Cortex of kidney (tissue), 1 donor: ENCODE data around the gene CHST1.

ENCODE experiments used
- DNase-seq: peaks from one replicate; lab custom pipeline; 2025; lab: John Stamatoyannopoulos, UW

Gene CHST1

DNA sequence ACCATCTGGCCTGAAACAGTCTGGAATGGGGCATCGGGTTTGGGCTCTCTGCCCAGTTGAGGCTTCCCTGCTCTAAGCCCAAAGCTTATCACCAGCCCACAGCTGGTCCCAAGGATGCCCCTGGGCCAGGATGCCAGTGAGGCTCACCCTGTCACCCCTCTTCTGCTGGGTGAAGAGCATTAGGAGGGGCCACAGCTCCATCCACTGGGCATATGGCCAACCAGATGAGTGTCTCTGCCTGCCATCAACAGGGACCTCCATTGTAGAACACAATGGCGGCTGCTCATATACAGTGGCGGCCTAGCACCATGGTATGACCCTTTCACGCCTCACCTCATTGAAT is 5.6 kb downstream of the CHST1 start:
- no peak for DNase-seq

DNA sequence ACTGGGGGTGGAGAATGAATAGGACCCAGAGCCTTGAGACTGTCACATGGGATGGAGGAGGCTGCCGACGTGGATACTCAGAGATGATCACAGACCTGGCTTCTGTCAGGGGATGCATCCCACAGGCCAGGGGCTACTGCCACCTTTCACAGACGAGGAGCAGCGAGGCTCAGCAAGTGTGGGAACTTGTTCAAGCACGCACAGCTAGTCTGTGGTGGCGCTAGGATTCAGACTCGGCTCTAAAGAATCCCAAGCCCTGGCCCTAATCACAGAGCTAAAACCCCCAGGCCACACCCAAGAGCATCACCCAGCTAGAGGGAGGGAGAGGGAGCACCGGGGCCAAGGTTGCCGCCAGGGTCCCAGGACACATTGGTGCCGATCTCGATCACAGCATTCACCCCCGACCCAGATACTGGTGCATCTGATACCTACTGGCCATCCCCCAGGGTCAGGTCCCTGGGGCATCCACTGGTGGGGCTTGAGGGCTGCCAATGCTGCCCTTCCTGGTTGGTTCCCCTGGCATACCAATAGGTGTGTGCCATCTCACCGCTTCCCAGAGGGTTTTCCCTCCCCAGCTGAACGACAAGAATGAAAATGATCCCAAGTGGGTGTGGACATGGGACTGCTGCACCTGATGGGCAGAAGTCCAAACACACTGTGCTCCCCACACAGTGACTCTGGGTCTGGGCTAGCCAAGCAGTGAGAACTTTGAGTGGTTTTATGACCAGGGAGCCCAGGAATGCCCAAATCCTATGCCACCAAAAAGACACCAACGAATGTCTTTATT is 6.2 kb downstream of the CHST1 start:
- DNase-seq = no peak

DNA sequence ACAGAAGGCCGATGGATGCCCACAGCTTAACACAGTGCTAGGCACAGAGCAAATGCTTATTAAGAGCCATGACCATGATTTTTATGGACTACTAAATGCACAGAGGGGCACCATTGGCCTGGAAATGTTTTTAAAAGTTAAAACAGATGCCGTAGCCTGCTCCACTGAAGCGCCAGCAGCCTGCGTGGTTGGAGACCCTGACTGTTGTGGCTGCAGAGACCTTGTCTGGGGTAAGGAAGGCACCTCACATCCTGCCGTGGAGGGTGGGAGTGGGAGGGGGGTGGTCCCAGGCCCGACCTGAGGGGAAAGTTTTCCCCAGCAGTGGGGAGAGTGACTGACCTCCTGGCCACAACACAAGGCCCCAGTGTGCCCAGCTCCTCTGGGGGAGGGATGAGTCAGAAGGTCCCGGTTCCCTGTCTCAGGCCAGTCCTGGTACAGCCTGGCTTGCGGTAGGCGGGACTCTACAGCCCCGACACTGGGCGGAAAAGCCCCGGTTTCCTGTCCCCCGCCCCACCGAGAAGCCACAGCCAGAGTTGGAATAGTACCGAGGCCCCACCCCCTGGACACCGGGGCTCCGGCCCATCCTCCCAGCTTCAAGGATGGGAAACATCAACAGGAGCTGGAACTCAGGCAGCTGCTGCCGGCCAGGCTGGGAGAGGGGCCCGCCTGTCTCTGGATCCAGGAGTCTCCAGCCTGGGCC is 7.0 kb downstream of the CHST1 start:
- DNase-seq = no peak

DNA sequence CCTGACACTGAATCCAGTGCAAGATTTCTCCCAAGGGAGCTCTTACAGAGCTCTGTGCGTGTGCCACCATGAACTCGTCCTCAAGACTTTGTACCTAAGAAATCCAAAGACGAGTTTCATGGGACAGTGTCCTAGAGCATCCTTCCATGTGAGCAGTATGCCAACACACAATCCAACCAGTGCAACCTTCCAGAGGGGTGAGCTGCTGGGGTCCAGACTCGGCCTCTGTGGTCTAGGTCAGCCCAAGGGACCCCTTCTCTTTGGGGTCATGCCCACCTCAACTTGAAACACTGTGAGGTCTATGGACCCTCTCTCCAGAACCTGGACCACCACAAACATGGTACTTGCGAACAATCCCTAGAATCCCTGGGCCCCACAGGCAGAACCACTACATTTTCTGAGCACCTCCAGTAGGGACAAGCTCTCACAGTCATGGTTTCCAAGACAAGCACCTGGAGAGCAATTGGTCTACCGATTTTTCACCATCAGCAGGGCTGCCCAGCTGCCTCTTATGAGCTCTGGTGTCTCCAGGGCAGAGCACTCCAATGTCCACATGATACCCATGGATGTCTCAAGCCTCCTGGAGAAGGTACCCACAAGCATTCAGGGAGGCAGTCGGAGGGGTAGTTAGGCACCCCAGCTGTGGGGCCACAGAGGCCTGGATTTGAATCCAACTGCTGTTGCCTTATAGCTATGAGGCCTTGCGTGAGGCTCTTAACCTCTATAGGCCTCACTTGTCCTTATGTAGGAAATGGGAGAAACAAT is 7.7 kb downstream of the CHST1 start:
- no peak for DNase-seq

DNA sequence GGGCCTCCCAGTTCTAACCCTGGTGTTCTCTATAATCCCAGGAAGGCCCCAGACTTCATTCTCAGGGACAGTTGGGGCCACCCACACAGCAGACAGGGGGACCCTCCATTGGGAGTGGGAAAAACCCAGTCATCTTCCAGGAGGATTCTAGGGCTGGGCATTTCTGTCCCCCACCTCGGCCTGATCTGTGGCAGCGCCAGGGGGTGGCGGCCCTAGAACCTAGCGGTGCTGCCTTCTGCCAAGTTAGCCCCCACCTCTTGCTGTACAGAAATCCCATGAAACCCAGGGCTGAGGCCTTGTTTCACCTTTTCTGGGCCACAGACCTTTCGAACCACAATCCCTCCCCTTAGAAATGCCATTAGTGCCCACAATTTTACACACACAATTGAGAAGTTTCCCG is 9.6 kb downstream of the CHST1 start:
- no peak for DNase-seq

DNA sequence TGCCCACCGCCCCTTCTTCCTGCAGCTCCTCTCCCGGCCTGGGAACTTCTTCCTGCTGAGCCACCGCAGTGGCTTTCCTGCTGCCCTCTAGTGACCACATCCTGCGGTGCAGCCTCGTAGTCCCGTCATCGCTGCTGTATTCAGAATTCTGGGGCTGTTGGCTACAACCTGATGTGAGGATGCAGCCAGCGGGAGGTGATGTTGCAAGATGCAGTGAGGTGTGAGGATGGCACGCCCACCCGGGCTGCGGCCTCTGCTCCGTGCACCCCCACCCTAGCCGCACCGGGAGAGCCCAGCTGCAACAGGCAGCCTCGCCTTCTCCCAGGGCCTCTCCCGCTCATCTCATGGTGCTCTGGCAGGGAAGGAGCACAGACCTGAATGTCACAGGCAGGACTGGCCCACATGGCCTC is 10.1 kb downstream of the CHST1 start:
- no peak for DNase-seq

DNA sequence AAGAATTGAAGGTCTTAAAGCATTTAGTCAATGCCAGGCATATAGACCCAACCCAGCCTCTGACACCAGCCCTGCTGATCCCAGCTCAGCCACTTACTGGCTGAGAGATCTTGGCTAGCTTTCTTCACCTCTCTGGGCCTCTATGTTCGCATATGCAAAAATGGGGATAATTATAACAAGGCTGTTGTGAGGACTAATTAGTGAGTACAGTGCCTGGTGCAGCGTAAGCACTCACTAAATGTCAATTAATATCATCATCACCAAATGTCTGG is 10.5 kb downstream of the CHST1 start:
- no peak for DNase-seq

DNA sequence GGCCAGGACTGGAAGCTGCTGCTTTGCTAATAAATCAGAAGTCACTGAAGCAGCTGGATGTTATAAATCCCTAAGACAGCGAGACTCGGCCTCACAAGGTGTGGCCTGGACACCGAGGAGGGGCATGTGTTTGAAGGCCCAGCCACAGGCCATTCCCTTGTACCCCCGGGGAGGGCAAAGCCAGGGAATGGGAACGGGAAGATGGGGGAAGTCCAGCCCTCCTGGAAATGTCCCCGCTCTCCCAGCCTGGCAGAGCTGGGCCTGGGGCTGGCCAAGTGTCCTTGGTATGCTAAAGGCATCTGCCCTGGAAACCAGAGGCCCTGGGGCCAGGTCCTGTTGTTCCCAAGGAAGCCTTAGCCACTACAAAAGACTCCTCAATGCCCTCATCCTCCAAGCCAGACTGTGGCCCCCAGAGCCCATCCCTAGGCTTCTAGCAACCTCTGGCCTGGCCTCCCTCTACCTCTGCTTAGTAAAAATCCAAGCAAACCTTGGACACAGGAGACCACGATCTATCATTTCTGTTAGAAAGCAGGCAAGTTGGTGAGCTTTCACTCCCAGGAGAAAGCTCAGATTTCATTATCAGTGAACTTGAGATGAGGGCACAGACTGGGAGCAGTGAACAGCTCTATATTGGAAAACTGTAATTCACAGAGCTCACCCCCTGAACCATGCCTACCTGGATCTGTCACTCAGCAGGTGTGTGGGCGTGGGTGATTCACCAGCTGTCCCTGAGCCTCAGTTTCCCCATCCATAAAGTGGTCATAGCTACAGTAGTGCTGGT is 11.0 kb downstream of the CHST1 start:
- DNase-seq = no peak

DNA sequence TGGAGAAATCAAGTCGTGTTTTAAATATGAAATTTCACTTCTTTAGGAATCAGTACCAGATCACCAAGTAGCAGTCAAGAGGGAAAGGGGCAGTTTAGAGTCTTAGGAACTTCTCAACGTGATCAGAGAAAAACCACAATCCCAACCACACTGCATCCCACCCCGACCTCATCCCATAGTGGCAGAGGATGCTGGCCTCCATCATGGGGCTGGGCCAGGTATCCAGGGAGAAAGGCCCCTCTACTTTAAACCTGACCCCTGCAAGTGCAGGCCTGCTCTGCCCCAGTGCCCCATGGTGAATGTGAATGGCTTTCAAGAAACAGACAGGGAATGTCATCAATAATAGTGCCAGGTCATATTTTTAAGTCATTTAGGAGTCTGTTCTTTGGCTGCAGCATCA is 12.1 kb downstream of the CHST1 start:
- DNase-seq = no peak

DNA sequence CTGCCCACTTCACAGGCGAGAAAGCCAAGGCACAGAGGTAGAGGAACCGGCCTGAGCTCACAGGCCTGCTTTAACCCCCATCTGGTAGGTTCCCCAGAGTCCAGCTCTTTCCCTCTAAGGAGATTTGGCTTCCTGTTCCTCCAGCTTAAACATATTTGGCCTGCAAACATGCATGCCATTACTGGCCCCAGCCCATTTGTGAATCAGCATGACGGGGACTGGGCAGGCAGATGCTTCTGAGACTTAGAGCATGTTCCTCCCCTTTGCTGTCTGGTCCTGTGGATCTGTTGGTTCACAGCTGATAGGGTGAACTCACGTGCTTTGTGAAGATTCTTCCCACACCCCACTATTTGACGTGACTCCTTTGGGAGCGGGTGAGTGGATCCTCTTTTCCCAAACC is 12.6 kb downstream of the CHST1 start:
- DNase-seq = no peak

DNA sequence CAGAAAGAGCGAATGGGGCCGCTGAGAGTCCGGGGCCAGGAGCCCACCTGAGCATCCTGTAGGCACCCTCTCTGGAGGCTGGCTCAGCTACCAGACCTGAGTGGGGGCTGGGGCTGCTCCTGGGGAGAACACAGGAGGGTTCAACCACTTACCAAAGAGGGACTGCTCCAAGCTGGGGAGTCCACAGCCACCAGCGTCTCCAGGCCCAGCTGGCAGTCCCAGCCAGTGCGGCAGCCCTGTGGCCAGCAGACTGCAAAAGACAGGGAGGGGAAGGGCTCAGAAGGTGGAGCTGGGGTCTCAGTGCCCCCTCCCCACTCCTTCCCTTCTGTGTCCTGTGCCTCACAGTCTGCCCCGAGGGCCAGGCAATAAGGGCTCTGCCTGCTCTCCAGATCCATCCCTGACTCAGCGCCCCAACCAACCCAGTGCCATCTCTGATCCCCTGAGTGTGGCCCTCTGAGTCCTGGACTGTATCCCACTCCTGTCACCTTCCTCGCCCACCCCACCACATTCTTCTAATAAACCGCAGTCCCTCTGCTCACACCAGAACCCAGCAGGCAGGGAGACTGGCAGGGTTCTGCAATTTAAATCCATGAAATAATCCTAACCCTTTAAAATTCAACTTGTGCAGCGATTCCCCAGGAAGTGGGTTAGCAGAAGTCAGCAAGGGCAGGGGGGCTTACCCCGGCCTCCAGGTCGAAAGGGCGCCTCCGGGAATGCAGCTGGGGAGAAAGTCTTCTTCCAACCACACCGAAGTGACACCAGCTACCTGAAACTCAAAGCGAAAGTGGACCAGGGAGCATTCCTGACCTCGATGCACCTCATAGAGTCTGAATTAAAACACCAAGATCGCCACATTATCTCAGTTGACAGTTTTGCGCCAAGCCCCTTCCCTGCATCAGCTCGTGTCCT is 13.3 kb downstream of the CHST1 start:
- no peak for DNase-seq

DNA sequence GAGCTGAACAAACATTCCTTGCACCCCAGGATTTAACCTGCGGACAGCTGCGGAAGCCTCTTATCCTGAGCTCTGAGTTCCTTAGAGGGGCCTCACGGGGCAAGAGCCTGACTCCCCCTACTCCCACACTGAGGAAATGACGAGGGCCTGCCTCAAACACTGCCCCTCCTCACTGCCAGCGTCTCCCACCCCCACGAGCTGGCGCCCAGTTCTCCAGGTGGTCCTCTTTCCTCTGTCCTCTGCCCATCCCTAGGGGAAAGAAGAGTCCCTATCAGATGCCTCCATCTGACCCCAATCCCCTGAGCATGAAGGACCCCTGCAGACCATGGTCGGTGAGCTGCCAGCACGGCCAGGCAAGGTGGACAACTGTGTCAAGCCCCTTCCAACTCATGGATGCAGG is 14.3 kb downstream of the CHST1 start:
- DNase-seq = no peak

DNA sequence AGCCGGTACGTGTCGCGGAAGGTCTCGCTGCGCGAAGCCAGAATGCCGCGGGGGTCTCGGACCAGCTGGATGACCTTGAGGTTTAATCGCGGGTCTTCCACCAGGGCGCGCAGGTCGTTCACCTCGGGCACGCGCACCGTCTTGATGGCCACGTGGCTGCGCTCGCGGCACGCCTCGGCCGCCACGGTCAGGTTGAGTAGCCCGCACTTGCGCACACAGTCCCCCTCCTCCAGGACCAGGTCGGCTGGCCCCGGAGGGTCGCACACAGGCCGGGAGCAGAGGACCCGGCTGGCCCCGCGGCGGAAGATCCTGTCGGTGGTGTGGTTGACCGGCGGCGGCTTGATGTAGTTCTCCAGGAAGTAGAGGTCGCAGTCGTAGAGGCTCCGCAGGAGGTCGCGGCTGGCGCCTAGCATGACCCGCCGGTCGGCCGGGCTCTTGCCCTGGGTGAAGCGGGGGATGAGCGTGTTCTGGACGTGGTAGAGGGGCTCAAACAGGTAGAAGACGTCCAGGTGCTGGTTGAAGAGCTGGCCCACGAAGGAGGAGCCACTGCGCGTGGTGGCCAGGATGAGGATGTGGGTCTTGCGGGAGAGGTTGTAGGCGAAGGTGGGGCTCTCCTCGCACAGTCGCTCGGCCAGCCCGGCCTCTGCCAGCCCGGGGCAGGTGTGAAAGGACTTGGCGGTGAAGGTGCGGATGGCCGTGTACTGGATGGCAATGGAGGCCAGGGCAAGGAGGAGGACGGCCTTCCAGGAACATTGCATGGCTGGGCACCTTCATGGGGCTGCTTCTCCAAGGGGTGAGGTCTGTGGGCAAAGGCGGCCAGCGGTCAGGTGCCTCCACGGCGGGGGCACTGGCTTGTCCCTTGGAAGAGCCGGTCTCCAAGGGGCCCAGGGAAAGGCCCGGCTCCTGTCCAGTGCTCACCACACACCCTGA is 15.0 kb downstream of the CHST1 start:
- no peak for DNase-seq

DNA sequence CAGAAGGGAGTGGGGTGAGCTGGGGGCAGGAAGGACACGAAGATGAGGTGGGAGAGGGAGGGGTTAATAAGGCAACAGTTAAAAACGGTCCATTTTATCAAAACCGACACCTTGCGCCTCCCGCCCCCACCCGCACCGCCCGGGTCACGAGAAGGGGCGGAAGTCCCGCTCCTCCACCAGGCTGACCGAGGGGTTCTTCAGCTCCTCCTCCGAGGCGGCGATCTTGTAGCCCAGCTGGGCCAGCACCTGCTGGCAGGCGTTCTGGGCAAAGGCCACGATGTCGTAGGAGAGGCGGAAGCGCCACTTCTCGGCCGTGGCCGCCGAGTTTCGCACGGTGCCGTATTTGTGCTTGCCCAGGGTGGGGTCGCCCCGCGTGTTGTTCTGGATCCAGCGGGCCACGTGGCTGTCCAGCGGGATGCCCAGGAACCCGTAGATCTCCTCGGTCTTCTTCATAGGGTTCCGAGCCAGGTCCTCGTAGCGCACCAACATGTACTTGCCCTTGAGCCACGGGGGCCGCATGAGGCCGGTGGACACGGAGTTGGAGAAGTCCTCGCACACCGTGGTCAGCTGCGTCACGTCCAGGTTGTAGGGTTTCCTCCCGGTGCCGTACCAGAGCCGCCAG is 15.8 kb downstream of the CHST1 start:
- no peak for DNase-seq

DNA sequence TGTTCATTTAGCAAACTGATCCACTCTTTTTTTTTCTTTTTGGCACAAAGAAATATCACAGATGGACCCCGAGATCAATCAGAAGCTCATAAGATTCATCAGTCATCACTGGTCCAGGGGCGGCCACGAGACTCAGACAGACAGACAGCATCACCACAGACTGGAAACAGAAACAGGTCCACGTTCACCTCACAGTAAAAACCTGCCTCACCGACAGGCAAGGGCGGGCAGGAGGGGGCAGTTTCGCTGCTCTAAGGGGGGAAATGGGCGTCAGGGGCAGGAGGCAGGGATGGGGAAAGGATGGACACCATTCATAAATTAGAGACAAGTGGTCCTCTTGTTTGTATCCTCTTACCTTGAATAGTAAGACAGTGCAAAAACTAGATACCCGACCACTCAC is 16.5 kb downstream of the CHST1 start:
- DNase-seq = no peak

DNA sequence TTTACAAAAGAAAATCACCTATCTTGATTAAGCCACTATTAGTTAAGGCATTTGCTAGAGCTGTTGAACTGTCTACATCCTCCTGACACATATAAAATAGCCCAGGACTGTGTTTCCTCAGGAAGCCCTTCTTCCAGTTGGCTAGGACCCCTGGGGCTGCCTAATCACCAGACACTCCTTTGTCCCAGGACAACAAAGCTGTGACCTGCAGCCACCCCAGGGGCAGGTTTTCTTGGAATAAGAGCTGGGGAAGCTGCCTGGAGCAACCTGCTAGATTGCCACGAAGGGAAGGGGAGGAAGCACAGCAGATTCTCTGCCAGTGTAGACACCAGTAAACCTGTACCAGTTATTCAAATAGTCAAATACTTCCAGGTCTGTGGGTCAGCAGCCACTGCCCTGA is 17.6 kb downstream of the CHST1 start:
- no peak for DNase-seq

DNA sequence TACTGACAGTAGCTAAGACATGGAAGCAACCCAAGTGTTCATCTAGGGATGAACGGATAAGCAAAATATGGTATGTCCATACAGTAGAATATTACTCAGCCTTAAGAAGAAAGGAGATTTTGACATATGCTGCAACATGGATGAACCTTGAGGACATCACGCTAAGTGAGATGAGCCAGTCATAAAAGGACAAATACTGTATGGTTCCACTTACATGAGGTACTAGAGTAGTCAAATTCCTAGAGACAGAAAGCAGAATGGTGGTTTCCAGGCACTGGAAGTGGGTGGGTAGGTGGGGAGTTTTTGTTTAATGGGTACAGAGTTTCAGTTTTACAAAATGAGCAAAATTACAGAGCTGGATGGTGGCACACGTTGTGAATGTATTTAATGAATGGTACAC is 18.1 kb downstream of the CHST1 start:
- no peak for DNase-seq

DNA sequence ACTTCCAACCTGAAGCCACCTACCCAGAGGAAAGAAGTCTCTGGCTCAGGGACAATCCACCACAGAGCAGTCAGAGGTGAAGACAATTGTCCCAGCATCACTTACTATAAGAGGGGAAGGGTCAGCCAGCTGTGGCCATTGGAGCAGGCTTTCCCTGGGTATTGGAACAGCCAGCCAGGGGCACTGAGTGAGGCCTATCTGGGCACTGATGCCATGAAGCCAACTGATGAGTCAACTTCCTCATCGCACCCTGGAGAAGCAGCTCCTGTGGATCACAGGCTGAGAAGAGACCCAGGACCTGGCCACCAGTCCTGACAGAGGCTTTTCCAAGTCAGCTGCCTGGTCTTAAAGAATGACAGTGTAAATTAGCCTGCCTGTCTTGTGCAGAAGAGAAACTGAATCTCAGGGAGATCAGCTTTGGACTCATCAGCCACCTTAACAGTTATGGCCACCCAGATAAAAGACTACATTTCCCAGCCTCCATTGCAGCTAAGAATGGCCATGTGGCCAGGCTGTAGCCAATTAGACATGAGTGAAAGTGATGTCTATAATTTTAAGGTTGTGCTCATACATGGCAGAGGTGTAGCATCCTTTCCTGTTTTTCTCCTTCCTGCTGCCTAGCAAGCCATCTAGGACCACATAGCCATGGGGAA is 19.0 kb downstream of the CHST1 start:
- DNase-seq = no peak
